Aorta (tissue), 5 donors: ENCODE results near the gene ALOX15B. TPM values are rescaled to one million over a fixed set of nuclear protein-coding genes. Genes with fewer than 3 reads are reported as not detected.

Experiments
- ATAC-seq: fragments of 200-7000 bp; cut with Tn5 transposase; one replicate; pipeline ENCODE4 v1.9.1; 2022; ENCODE audit warnings: moderate library complexity; ENCODE audit not compliant: low FRiP score
- DNase-seq, 2 donors: peaks; one replicate each; pipeline ENCODE4 v3.0.0-alpha.2; 2020
- H3K27ac ChIP-seq, 2 donors: one replicate each; pipeline ENCODE4 v1.5.1; 2013; ENCODE audit warnings: low read length in 2 of 2, mild to moderate bottlenecking in 2 of 2, moderate library complexity in 2 of 2, control low read depth in 1 of 2, inconsistent platforms in 1 of 2, low read depth in 1 of 2
- H3K27me3 ChIP-seq, 2 donors: one replicate each; pipeline ENCODE4 v1.6.1; 2013; ENCODE audit warnings: control low read depth in 1 of 2, low read length in 1 of 2, mild to moderate bottlenecking in 1 of 2, moderate library complexity in 1 of 2; ENCODE audit not compliant: insufficient read depth in 2 of 2, control insufficient read depth in 1 of 2
- H3K36me3 ChIP-seq, 2 donors: one replicate each; pipeline ENCODE4 v1.6.1; 2013; ENCODE audit warnings: control low read depth in 1 of 2, low read length in 1 of 2, mild to moderate bottlenecking in 1 of 2; ENCODE audit not compliant: insufficient read depth in 2 of 2, control insufficient read depth in 1 of 2
- H3K4me1 ChIP-seq, 2 donors: one replicate each; pipeline ENCODE4 v1.6.1; 2013; ENCODE audit warnings: low read length in 2 of 2, control low read depth in 1 of 2, mild to moderate bottlenecking in 1 of 2, moderate library complexity in 1 of 2; ENCODE audit not compliant: insufficient read depth in 2 of 2, control insufficient read depth in 1 of 2
- H3K4me3 ChIP-seq, 2 donors: one replicate each; pipeline ENCODE4 v1.5.1; 2013; ENCODE audit warnings: low read length in 2 of 2, control low read depth in 1 of 2, mild to moderate bottlenecking in 1 of 2
- H3K9me3 ChIP-seq: one replicate; pipeline ENCODE4 v1.6.1; 2013; ENCODE audit warnings: mild to moderate bottlenecking, low read length; ENCODE audit not compliant: control insufficient read depth
- WGBS, 2 donors: extraction: QIAGEN DNeasy Blood & Tissue Kit; methylation state at CpG; one replicate each; pipeline ENCODE4 v1.1.7; 2013; 5-methylcytosine and 5-hydroxymethylcytosine counted together
- intact Hi-C, 2 donors: fragments of 100-400 bp; cut with DNase I; formaldehyde crosslinking; loops; one replicate each; pipeline versions ENCODE4 v1.14.2 to v1.15.0; 2022
- microRNA-seq, 2 donors: library from miRNA; unstranded; fragments of <30 nt; microRNA quantifications; one replicate each; pipeline ENCODE4 v1.2.0, GENCODE V29; 2020
- polyA plus RNA-seq, 2 donors: library from polyadenylated mRNA; stranded (reverse); fragments of 200-250 nt; gene quantifications; one replicate each; pipeline ENCODE4 v1.2.3, GENCODE V29; 2013
- total RNA-seq, 2 donors: library from RNA; stranded (reverse); fragmentation: NEBNext Ultra II Directional; extraction: Animal tissue kit (Norgen Biotek cat#: 25700); gene quantifications; one replicate each; pipeline ENCODE4 v1.2.1, GENCODE V29; 2021
- donor health status: healthy with polysubstance abuse.
- donor health status: Bipolar disorder and iron deficiency.
- donor health status: DM: no; HTN: no; CAD: no.
- donor health status: DM: no; HTN: no; CAD: no.
- donor health status: DM: yes; HTN: yes; CAD: no.

ALOX15B gene
- total and polyA plus RNA-seq, 4 donors = 0.15 to 2.0 (median 0.65) TPM

GRCh38 chr17:8089728-8090127 lies 50.9 kb downstream of the ALOX15B start:
- ATAC-seq (no peak), DNase-seq (no peak)
- Histone ChIP-seq H3K36me3 (no peaks in the 10 kb centered on the region), H3K27me3 (peaks cover 0 to 2% of the 10 kb centered on the region in 2 donors), H3K4me1 (no peaks in the 10 kb centered on the region), H3K27ac (no peak overlapping the region), H3K9me3 (no peaks in the 10 kb centered on the region), H3K4me3 (no peak overlapping the region)
- intact Hi-C loops = loop anchor here in 1 of 2 donors (10.0 kb wide), 1 partner anchor 215 kb away; no protein-coding TSS in a partner anchor
- WGBS, 2 donors = 61 to 65% methylated on average over 6 of the region's 6 CpGs

- Histone ChIP-seq H3K9me3 (no peaks in the 10 kb centered on the region), H3K27me3 (peaks cover 0 to 2% of the 10 kb centered on the region in 2 donors), H3K36me3 (no peaks in the 10 kb centered on the region), H3K4me1 (no peaks in the 10 kb centered on the region), H3K4me3 (no peak overlapping the region), H3K27ac (no peak overlapping the region)
- no peak for ATAC-seq
- no peak for DNase-seq
- 53 to 57% methylated on average over 9 of the region's 9 CpGs for WGBS, 2 donors
- intact Hi-C loops = loop anchor here in 1 of 2 donors (10.0 kb wide), 1 partner anchor 214 kb away; no protein-coding TSS in a partner anchor
Measured at GRCh38 chr17:8091033-8091687, 52.3 kb downstream of the ALOX15B start.

GRCh38 chr17:8095361-8095760 lies 56.5 kb downstream of the ALOX15B start:
- intact Hi-C loops = loop anchor here in 1 of 2 donors (10.0 kb wide), 1 partner anchor 209 kb away; no protein-coding TSS in a partner anchor
- DNase-seq (no peak), ATAC-seq (no peak)
- Histone ChIP-seq H3K36me3 (no peaks in the 10 kb centered on the region), H3K4me3 (no peak overlapping the region), H3K27me3 (peaks cover 0 to 2% of the 10 kb centered on the region in 2 donors), H3K4me1 (no peaks in the 10 kb centered on the region), H3K27ac (no peak overlapping the region), H3K9me3 (no peaks in the 10 kb centered on the region)
- 65 to 68% methylated on average over 6 of the region's 6 CpGs for WGBS, 2 donors

GRCh38 chr17:8096541-8096940 lies 57.7 kb downstream of the ALOX15B start:
- ATAC-seq (no peak), DNase-seq (no peak)
- Histone ChIP-seq H3K27me3 (no peaks in the 10 kb centered on the region), H3K4me3 (no peak overlapping the region), H3K27ac (no peak overlapping the region), H3K36me3 (no peaks in the 10 kb centered on the region), H3K4me1 (no peaks in the 10 kb centered on the region), H3K9me3 (no peaks in the 10 kb centered on the region)
- intact Hi-C loops = loop anchor here in 1 of 2 donors (10.0 kb wide), 1 partner anchor 208 kb away; no protein-coding TSS in a partner anchor
- 91 to 92% methylated on average over 8 of the region's 8 CpGs for WGBS, 2 donors

Small RNA genes within 50 kb of the gene (microRNA-seq; reads per million reads assigned to microRNA genes)
- 0 reads per million in 2 donors for gene MIR4314

Other genes starting within 250 kb of the ALOX15B start
- gene KDM6B, start 204.8 kb upstream of the ALOX15B start, total RNA-seq = 10 to 100 TPM; 28.2 to 44.8 TPM
- gene KDM6B, start 204.8 kb upstream of the ALOX15B start, polyA plus RNA-seq = 1 to 10 TPM; 3.1 to 6.9 TPM
- 10 to 100 TPM; 16.0 to 28.6 TPM for gene TMEM88, start 184.0 kb upstream of the ALOX15B start, total RNA-seq
- gene TMEM88, start 184.0 kb upstream of the ALOX15B start, polyA plus RNA-seq = 1 to 10 TPM in 1 of 2 donors, not detected in 1; 4.5 TPM
- gene NAA38, start 181.5 kb upstream of the ALOX15B start, total RNA-seq = 10 to 100 TPM; 44.1 to 47.4 TPM
- gene NAA38, start 181.5 kb upstream of the ALOX15B start, polyA plus RNA-seq = 100 to 1,000 TPM; 111 to 143 TPM
- 10 to 100 TPM; 10.5 to 12.5 TPM for gene CYB5D1, start 181.1 kb upstream of the ALOX15B start, total RNA-seq
- 1 to 10 TPM; 6.1 to 8.2 TPM for gene CYB5D1, start 181.1 kb upstream of the ALOX15B start, polyA plus RNA-seq
- 100 to 1,000 TPM in 1 of 2 donors, 10 to 100 TPM in 1; 73.1 to 125 TPM for gene CHD3, start 150.3 kb upstream of the ALOX15B start, total RNA-seq
- gene CHD3, start 150.3 kb upstream of the ALOX15B start, polyA plus RNA-seq = 100 to 1,000 TPM in 1 of 2 donors, 10 to 100 TPM in 1; 88.8 to 119 TPM
- gene RNF227, start 122.8 kb upstream of the ALOX15B start, total RNA-seq = 1 to 10 TPM; 1.9 to 3.0 TPM
- 1 to 10 TPM in 1 of 2 donors, under 1 TPM in 1; 0.50 to 1.9 TPM for gene RNF227, start 122.8 kb upstream of the ALOX15B start, polyA plus RNA-seq
- 1 to 10 TPM in 1 of 2 donors, under 1 TPM in 1; 0.62 to 1.9 TPM for gene KCNAB3, start 109.2 kb upstream of the ALOX15B start, total RNA-seq
- gene KCNAB3, start 109.2 kb upstream of the ALOX15B start, polyA plus RNA-seq = 1 to 10 TPM in 1 of 2 donors, under 1 TPM in 1; 0.38 to 1.2 TPM
- gene TRAPPC1, start 107.1 kb upstream of the ALOX15B start, total RNA-seq = 100 to 1,000 TPM in 1 of 2 donors, 10 to 100 TPM in 1; 70.3 to 101 TPM
- 100 to 1,000 TPM in 1 of 2 donors, 10 to 100 TPM in 1; 93.5 to 126 TPM for gene TRAPPC1, start 107.1 kb upstream of the ALOX15B start, polyA plus RNA-seq
- gene CNTROB, start 106.9 kb upstream of the ALOX15B start, total RNA-seq = 10 to 100 TPM; 18.3 to 29.2 TPM
- gene CNTROB, start 106.9 kb upstream of the ALOX15B start, polyA plus RNA-seq = 10 to 100 TPM in 1 of 2 donors, 1 to 10 TPM in 1; 6.0 to 39.1 TPM
- not detected for gene GUCY2D, start 36.4 kb upstream of the ALOX15B start, total RNA-seq
- gene GUCY2D, start 36.4 kb upstream of the ALOX15B start, polyA plus RNA-seq = not detected
- not detected for gene ALOX12B, start 48.7 kb downstream of the ALOX15B start, total RNA-seq
- gene ALOX12B, start 48.7 kb downstream of the ALOX15B start, polyA plus RNA-seq = under 1 TPM in 1 of 2 donors, not detected in 1; 0.25 TPM
- not detected for gene ALOXE3, start 79.5 kb downstream of the ALOX15B start, total RNA-seq
- not detected for gene ALOXE3, start 79.5 kb downstream of the ALOX15B start, polyA plus RNA-seq
- gene HES7, start 85.0 kb downstream of the ALOX15B start, total RNA-seq = under 1 TPM; 0.19 to 0.30 TPM
- 1 to 10 TPM in 1 of 2 donors, not detected in 1; 1.6 TPM for gene HES7, start 85.0 kb downstream of the ALOX15B start, polyA plus RNA-seq
- gene PER1, start 113.3 kb downstream of the ALOX15B start, total RNA-seq = 100 to 1,000 TPM; 100 to 297 TPM
- 100 to 1,000 TPM in 1 of 2 donors, 10 to 100 TPM in 1; 34.3 to 246 TPM for gene PER1, start 113.3 kb downstream of the ALOX15B start, polyA plus RNA-seq
- gene VAMP2, start 123.9 kb downstream of the ALOX15B start, total RNA-seq = 10 to 100 TPM; 73.4 to 80.8 TPM
- 100 to 1,000 TPM in 1 of 2 donors, 10 to 100 TPM in 1; 59.7 to 105 TPM for gene VAMP2, start 123.9 kb downstream of the ALOX15B start, polyA plus RNA-seq
- gene TMEM107, start 137.3 kb downstream of the ALOX15B start, total RNA-seq = 10 to 100 TPM in 1 of 2 donors, 1 to 10 TPM in 1; 8.9 to 12.3 TPM
- gene TMEM107, start 137.3 kb downstream of the ALOX15B start, polyA plus RNA-seq = 10 to 100 TPM in 1 of 2 donors, 1 to 10 TPM in 1; 9.9 to 20.9 TPM
- gene BORCS6, start 151.1 kb downstream of the ALOX15B start, total RNA-seq = 1 to 10 TPM; 5.2 to 8.0 TPM
- 1 to 10 TPM; 6.4 to 9.4 TPM for gene BORCS6, start 151.1 kb downstream of the ALOX15B start, polyA plus RNA-seq
- gene AURKB, start 171.5 kb downstream of the ALOX15B start, total RNA-seq = 1 to 10 TPM in 1 of 2 donors, under 1 TPM in 1; 0.81 to 3.1 TPM
- not detected for gene AURKB, start 171.5 kb downstream of the ALOX15B start, polyA plus RNA-seq
- 10 to 100 TPM; 43.3 to 59.2 TPM for gene CTC1, start 209.0 kb downstream of the ALOX15B start, total RNA-seq
- 10 to 100 TPM in 1 of 2 donors, 1 to 10 TPM in 1; 4.6 to 36.4 TPM for gene CTC1, start 209.0 kb downstream of the ALOX15B start, polyA plus RNA-seq
- 10 to 100 TPM; 21.3 to 25.4 TPM for gene PFAS, start 210.2 kb downstream of the ALOX15B start, total RNA-seq
- gene PFAS, start 210.2 kb downstream of the ALOX15B start, polyA plus RNA-seq = 1 to 10 TPM; 1.4 to 8.3 TPM
- gene RANGRF, start 249.6 kb downstream of the ALOX15B start, total RNA-seq = 10 to 100 TPM; 20.3 to 21.7 TPM
- 10 to 100 TPM; 28.7 to 53.7 TPM for gene RANGRF, start 249.6 kb downstream of the ALOX15B start, polyA plus RNA-seq